Smooth muscle cell (in vitro differentiated cells): ENCODE measurements around the gene AXIN2. TPM values are rescaled to one million over a fixed set of nuclear protein-coding genes. Genes with fewer than 3 reads are reported as not detected.

Experiments used
- DNase-seq: peaks from one replicate; lab custom pipeline; 2025; ENCODE audit not compliant: unreplicated experiment; lab: John Stamatoyannopoulos, UW
- H2AFZ ChIP-seq: fragments of 200-600 bp; sonication (generic); 2 replicates; pipeline ENCODE4 v1.6.0; 2016; ENCODE audit warnings: antibody characterized with exemption, low read depth, mild to moderate bottlenecking
- H3F3A ChIP-seq: fragments of 200-600 bp; sonication (generic); 2 replicates; pipeline ENCODE4 v1.6.0; 2017; ENCODE audit warnings: antibody characterized with exemption, low read depth
- H3K27ac ChIP-seq: fragments of 200-600 bp; sonication (generic); 2 replicates; pipeline ENCODE4 v1.5.1; 2016; ENCODE audit warnings: low read depth, mild to moderate bottlenecking
- H3K27me3 ChIP-seq: fragments of 200-600 bp; sonication (generic); 2 replicates; pipeline ENCODE4 v1.6.1; 2016; ENCODE audit warnings: low read depth, mild to moderate bottlenecking
- H3K36me3 ChIP-seq: fragments of 200-600 bp; sonication (generic); 2 replicates; pipeline ENCODE4 v1.5.1; 2016; ENCODE audit warnings: low read depth
- H3K4me1 ChIP-seq: fragments of 200-600 bp; sonication (generic); 2 replicates; pipeline ENCODE4 v1.5.1; 2016; ENCODE audit warnings: low read depth
- H3K4me2 ChIP-seq: fragments of 200-600 bp; sonication (generic); 2 replicates; pipeline ENCODE4 v1.6.0; 2016; ENCODE audit warnings: mild to moderate bottlenecking
- H3K4me3 ChIP-seq: fragments of 200-600 bp; sonication (generic); 2 replicates; pipeline ENCODE4 v1.5.1; 2016; ENCODE audit warnings: mild to moderate bottlenecking
- H3K79me2 ChIP-seq: fragments of 200-600 bp; sonication (generic); 2 replicates; pipeline ENCODE4 v1.6.0; 2016; ENCODE audit warnings: low read depth, mild to moderate bottlenecking
- H3K9ac ChIP-seq: fragments of 200-600 bp; sonication (generic); 2 replicates; pipeline ENCODE4 v1.6.0; 2016; ENCODE audit warnings: low read depth
- H3K9me3 ChIP-seq: fragments of 200-600 bp; sonication (generic); replicated peaks from 2 replicates; pipeline ENCODE4 v1.5.1; 2016; ENCODE audit warnings: low read depth
- H4K20me1 ChIP-seq: fragments of 200-600 bp; sonication (generic); 2 replicates; pipeline ENCODE4 v1.6.0; 2016; ENCODE audit warnings: low read depth
- WGBS: methylation state at CpG from one replicate; pipeline ENCODE4 v1.1.7; 2016; ENCODE audit warnings: low lambda C conversion rate; 5-methylcytosine and 5-hydroxymethylcytosine counted together
- polyA plus RNA-seq: library from polyadenylated mRNA; unstranded; fragments of >200 nt; fragmentation: Nextera tagmentation; extraction: Ambion mirVana; gene quantifications from 2 replicates; pipeline ENCODE4 v1.2.1, GENCODE V29; 2016
- total RNA-seq: library from RNA; depleted of rRNA; stranded (reverse); fragments of >200 nt; gene quantifications from 2 replicates; pipeline ENCODE4 v1.2.3, GENCODE V29; 2014
- TF ChIP-seq, protein P1 (sequence below): fragments of 200-600 bp; sonication (generic); IDR thresholded peaks from 2 replicates; pipeline ENCODE4 v1.5.1; 2017; ENCODE audit warnings: borderline replicate concordance, mild to moderate bottlenecking, antibody characterized with exemption; ENCODE audit not compliant: insufficient read depth, poor library complexity, severe bottlenecking

AXIN2 gene
- total and polyA plus RNA-seq, 2 experiments from 2014 or later: 13.8 to 14.2 TPM

- Histone ChIP-seq H3K4me2 (no peak overlapping the region), H3K4me3 (no peak overlapping the region), H4K20me1 (no peaks in the 10 kb centered on the region), H2AFZ (no peak overlapping the region), H3K27me3 (no peaks in the 10 kb centered on the region), H3K9me3 (no peaks in the 10 kb centered on the region), H3K4me1 (no peaks in the 10 kb centered on the region), H3K9ac (no peak overlapping the region), H3K79me2 (no peaks in the 10 kb centered on the region), H3F3A (no peaks in the 10 kb centered on the region), H3K36me3 (no peaks in the 10 kb centered on the region), H3K27ac (no peak overlapping the region)
- TF ChIP-seq, protein P1, sequence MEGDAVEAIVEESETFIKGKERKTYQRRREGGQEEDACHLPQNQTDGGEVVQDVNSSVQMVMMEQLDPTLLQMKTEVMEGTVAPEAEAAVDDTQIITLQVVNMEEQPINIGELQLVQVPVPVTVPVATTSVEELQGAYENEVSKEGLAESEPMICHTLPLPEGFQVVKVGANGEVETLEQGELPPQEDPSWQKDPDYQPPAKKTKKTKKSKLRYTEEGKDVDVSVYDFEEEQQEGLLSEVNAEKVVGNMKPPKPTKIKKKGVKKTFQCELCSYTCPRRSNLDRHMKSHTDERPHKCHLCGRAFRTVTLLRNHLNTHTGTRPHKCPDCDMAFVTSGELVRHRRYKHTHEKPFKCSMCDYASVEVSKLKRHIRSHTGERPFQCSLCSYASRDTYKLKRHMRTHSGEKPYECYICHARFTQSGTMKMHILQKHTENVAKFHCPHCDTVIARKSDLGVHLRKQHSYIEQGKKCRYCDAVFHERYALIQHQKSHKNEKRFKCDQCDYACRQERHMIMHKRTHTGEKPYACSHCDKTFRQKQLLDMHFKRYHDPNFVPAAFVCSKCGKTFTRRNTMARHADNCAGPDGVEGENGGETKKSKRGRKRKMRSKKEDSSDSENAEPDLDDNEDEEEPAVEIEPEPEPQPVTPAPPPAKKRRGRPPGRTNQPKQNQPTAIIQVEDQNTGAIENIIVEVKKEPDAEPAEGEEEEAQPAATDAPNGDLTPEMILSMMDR: no peak
- no peak for DNase-seq
- WGBS: 98% methylated on average over 7 of the region's 10 CpGs
Observed at GRCh38 chr17:65483438-65483837, 78.0 kb downstream of the AXIN2 start.

DNA sequence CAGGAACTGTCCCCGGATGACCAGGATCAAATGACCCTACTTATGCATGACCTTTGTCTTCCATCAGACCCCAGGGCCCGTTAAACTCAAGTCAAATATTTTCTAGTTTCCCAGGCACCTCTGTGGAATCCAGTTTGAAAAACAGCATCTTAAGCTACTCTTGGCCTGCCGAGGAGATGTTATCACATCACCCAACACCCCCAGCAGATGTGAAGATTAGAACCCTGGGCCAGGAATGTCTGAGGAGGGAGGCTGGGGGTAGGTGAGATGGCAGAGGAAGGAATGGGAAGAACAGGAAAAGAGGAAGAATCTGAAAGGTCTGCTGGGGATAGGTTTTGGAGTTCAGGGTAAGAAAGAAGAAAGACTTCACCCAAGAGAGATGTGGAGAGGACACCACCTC, 79.2 kb downstream of the AXIN2 start:
- Histone ChIP-seq H3K9me3 (no peaks in the 10 kb centered on the region), H3K36me3 (no peaks in the 10 kb centered on the region), H3K79me2 (no peaks in the 10 kb centered on the region), H3K27me3 (no peaks in the 10 kb centered on the region), H2AFZ (no peak overlapping the region), H3K4me2 (no peak overlapping the region), H3K4me3 (no peak overlapping the region), H3K9ac (no peak overlapping the region), H4K20me1 (no peaks in the 10 kb centered on the region), H3F3A (no peaks in the 10 kb centered on the region), H3K27ac (no peak overlapping the region), H3K4me1 (no peaks in the 10 kb centered on the region)
- TF ChIP-seq, protein P1: no peak
- 61% methylated on average over 3 of the region's 3 CpGs for WGBS
- no peak for DNase-seq

GRCh38 chr17:65479282-65479681, 82.2 kb downstream of the AXIN2 start:
- Histone ChIP-seq H3K4me3 (no peak overlapping the region), H3K9ac (no peak overlapping the region), H3K79me2 (no peaks in the 10 kb centered on the region), H2AFZ (no peak overlapping the region), H3K27ac (no peak overlapping the region), H3K36me3 (no peaks in the 10 kb centered on the region), H3F3A (no peaks in the 10 kb centered on the region), H3K9me3 (no peaks in the 10 kb centered on the region), H3K4me2 (no peak overlapping the region), H4K20me1 (no peaks in the 10 kb centered on the region), H3K27me3 (no peaks in the 10 kb centered on the region), H3K4me1 (no peaks in the 10 kb centered on the region)
- DNase-seq: no peak
- 100% methylated on average over 2 of the region's 2 CpGs for WGBS
- TF ChIP-seq, protein P1: no peak
